T-helper 9 cell (primary cell): ENCODE measurements around the gene LRRN2.
"Not testable (repeated sequence)": the region's sequence is repeated elsewhere in the genome, so short reads cannot be mapped to it uniquely, and the experiment has no call there.

Experiments used
- DNase-seq: peaks from one replicate; pipeline ENCODE4 v3.0.0-alpha.2; 2020

Gene LRRN2

DNA sequence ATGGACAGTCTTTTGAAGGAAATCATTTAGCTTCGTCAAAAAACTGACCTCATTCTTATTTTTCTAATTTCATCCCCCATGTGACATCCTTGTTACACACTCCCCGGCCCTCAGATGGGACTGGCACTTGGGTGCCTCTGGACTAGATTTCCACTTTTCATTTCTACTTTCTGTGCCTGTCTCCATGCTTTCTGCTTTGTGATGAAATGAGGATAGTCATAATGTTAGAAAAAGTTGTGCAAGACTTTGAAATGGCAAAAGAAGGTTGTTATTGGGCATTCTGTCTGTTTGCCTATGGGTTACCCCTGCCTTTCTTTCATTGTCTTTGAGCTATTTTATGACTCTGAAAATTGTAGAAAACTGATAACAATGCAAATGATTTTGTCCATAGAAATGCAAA lies 114.4 kb downstream of the LRRN2 start:
- no peak for DNase-seq

DNA sequence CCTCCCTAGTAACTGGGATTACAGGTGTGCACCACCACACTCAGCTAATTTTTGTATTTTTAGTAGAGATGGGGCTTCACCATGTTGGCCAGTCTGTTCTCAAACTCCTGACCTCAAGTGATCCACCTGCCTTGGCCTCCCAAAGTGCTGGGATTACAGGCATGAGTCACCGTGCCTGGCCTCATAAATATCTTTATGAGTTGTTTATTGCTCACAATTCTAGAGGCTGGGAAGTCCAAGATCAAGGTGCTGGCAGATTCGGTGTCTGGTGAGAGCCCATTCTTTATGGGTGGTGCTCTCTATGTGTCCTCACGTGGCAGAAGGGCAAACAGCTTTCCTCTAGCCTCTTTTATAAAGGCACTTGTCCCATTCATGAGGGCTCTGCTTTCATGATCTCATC lies 115.5 kb downstream of the LRRN2 start:
- not testable (repeated sequence) for DNase-seq

DNA sequence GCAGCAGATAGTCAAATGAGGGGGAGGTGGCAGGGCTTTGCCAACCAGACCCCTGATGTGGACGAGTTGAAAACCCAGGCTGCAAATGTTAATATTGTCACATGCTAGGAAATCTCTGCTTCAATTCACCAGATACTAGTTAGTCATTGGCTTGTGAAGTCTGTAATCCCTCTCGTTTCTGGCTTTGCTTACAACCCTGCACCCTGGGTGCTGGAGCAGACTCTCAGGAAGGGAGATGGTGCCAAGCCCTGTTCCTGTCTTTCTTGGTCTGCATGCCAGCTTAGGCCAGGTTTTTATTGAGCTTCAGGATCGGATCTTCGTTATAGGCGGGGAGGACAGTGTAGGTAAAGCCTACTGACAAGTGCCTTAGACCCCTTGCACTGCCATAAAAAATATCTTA lies 116.1 kb downstream of the LRRN2 start:
- DNase-seq: no peak

DNA sequence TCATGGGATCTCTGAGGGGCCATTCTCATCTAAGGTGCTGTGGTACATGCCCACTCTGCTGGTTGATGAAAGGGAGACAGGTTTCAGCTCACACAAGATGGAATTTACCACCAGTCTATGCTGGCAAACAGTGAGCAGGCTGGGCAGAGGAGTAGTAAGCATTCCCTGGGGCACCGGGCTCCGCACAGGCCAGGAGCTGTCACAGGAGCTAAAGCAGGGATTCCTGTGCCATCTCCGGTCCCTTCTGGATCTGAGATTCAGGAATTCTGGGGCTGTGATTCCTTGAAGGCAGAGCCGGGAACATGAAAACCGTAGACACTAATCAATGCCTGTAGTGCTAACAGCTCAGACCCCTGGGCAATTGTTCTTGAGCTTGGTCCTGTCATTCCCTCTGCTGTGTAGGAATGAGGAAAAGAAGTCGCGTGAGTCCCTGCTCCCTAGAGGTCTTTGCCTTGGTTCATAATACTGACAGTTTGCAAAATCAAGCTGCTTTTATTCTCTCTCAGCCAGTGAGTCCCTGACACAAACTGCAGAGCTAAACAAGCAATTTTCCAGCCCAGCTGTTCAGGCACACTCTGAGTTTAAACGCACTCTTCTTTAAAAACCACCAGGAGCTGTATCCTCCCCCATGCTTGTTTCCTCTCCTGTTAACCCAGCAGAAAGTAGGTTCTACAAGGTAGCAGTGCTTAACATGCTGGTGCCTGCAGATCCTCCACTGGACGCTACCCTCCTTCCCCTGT lies 116.8 kb downstream of the LRRN2 start:
- DNase-seq: no peak
